GM21526 (cell line): ENCODE data around the gene CTTNBP2.
"Not testable (repeated sequence)": the region's sequence is repeated elsewhere in the genome, so short reads cannot be mapped to it uniquely, and the experiment has no call there.

Experiments used
- ATAC-seq: cut with Tn5 transposase; IDR thresholded peaks from one replicate; pipeline ENCODE4 v1.9.1; 2021; ENCODE audit warnings: moderate library complexity; ENCODE audit not compliant: unreplicated experiment, low FRiP score

Gene CTTNBP2

DNA sequence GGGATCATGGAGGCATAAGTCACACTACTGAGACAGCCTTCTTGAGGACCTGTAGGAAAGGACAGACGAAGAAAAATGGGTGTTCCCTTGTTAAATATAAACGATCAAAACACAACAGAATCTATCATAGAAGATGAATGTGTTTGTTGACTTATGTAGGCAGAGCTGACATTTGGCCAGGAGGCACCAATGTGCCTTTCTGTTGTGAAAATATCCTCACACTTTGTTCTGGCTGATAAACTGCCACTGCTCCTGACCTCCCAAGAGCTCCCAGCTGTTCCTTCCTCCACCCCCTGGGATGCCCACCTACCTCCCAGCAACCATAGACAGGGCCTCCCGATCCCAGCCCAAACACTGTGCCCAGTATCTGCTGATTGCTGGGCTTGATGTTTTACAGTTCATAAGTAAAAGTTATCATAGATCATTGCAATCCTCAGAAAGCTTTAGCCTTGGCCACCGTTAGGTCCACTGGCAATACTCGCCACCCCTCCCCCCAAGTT, 116.6 kb downstream of the CTTNBP2 start:
- ATAC-seq = no peak

DNA sequence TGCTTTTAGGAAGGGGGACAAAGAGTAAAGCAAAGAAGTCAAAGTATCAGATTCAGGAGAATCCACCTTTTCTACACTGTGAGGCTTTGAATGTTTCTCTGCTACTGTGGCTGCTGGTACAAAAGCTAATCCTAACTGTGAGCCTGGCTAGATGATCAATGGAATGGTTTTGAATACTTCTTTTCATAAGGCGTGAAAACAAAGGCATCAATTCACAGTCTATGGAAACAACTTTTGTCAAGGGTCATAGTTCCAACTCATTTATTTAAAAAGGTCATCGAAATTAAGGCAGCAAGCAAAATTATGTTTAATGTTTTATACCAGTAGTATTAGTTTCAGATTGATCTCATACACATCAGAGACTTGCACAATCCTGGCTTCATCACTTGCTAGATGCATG, 118.1 kb downstream of the CTTNBP2 start:
- ATAC-seq = no peak

DNA sequence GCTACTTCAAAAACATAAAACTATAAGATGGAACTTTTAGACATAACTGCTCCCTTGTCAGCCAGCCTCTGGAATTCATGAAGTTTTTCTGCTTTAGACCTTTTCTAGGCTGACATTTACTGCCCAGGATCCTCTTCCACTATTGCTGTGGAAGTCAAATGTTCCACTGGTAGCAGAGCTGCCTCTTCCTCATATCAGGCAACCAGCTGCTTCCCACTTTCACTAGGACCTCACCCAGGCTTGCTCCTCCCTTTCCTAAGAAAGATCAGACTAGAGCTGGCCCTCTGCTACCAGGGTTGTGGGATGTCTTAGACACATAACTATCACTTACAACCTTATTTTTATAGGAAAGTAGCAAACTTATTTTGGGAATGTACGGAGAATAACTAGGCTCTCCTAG, 121.5 kb downstream of the CTTNBP2 start:
- ATAC-seq = no peak

DNA sequence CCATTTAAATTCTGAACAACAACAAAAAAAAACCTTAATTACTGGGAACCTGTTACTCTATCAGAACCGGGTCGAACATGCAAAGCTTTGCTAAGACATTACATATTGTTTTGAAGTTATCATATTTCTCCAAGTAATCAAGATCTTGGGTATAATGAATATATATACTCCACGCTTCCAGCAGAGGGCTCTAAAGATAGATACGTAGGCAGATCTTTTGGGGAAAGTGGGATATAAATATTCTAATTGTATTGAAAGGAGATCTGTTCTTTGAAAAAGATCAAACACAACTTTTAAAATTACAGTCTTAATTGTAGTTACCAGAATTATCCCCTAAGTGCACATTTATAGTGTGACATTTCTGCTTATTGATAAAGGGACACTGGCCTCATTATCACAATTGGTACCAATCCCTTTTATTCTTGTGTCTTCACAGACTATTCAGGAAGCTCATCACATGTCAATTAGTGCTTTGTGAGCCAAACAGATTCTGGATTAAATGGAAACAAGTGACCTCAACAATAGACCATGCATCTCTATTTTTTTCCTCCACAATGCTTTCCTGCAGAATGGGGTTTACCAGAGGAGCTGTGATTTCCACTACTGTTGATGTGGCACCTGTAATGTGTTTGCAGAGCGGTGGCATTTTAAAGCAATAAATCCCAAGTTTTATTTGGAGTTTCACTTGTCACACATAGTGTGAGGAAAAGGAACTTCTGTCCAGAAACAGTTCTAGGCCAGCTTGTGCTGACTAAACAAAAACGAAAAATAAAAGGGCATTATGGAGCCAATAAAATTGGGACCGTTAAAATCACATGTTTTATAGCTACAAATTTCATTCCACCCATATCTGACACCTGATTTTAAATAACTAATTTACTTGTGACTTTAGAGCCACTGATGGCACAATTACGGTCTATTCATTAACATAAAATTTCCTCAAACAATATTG, 122.4 kb downstream of the CTTNBP2 start:
- no peak for ATAC-seq

DNA sequence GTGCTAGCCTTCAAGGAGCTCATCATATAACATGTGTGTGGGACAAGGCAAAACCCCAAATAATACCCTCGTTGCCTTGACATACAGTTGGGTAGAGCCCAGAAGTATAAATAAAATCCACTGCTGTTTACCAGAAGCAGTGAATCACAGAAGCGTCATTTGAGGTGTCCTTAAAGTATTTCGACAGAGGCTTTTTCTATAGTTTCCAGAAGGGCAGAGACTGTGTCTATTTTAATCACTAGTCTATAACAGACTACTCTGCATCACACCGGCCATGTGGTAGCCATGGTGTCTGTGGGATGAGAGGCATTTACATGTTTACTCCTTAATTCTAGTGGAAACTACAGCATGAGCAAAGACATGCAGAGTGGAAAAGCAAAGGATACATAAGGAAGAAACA, 131.3 kb downstream of the CTTNBP2 start:
- ATAC-seq = no peak

DNA sequence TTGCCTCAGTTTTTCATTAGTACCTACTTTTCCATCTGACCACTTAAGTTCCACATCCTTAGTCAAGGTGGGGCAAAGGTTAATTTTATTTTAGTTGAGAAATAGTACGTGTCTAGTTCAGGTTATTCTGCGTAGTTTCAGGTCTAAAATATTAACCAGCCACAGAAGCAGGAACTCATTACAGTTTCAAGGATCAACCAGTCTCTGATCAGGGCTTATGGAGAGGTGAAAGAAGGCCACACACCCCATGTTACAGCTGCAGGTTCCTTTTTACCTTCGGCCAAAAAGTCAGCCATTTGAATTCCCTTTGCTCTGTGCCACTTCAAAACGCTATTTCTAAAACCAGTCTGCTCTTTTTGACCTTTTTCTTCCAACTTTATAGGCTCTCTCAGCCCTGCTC, 134.2 kb downstream of the CTTNBP2 start:
- ATAC-seq = no peak

DNA sequence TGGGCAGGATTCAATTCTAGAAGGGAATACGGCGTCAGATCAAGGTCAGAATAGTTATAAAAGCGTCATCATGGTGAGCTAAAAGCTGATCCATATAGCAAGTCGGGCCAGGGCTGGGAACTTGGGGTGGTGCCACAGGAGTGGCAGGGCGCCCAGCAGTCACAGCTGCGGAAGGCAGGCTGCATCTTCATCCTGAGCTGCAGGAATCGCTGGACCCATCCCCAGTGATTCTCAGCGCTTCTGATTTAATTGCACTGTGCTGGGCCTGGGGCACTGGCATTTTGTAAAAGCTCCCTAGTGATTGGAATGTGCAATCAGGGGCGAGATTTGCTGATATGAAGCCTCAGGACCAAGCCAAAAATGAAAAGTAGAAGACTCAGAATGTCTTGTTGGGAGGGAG, 135.3 kb downstream of the CTTNBP2 start:
- no peak for ATAC-seq

DNA sequence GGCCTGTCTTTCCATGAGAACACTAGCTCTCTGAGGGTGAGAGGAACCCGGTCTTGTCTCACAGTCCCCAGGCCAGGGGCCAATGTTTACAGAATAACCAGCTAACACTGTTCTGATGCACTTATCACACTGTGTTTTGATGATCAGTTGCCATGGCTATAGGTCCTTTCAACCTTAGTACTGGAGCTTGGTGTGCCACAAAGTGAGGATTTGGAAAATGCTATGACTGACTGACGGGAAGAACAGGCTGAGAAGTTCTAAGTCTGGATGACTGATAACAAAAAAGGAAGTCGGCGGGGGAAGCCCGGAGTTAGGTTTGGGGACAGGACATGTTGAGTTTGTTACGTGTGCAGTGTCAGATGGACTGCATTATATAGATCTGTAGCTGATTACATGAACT, 141.8 kb downstream of the CTTNBP2 start:
- ATAC-seq = peak; percentile 94

DNA sequence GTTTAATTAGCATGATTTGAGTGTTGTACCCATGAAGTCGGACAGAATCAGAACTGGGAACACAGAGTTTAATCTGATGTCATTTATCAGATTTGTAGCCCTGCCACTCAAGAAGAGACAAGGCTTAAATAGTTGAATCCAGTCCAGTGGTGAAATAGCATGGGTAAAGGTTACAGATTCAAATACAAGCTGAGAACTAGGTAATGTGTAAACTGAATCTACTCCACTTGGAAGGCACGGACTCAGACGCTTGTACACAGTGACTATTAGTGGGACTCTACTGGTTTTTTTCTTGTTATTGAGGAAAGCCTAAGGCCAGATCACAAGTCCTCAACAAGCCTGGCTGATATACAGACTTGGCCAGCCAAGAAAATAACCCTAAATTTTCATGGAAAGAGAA, 142.9 kb downstream of the CTTNBP2 start:
- ATAC-seq = no peak

DNA sequence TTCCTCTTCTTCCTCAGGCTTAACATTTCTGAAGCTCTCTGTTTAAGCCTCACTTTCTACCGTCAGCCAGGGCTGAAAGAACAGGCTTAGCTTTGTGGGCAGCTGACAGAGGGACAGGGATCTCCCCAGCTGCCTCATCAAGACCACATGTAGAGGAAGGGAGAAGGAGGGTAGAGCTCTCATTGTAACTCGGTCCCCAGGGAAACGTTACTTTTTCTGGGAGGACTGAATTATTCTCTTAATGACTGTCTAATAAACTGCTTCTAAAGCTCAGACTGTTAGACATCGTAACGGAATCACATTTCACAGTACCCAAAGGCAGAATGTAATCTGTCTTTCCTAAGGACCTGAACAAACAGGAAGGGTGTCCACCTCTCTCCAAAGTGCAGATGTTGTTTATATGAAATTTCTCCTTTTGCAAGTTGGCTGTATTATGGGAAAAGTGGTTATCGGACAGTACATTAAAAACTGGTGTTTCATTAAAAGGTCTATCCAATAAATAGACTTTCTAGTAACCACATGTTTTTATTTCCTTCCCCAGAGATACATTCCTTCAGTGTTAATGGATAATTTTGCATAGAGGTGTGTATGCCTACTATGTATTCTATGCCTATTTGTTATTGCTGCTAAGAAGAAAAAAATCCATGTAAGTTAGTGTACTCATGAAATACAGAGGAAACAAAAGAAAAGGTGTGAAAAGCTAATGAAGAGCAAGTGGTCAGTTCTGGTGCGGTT, 144.2 kb downstream of the CTTNBP2 start:
- no peak for ATAC-seq

DNA sequence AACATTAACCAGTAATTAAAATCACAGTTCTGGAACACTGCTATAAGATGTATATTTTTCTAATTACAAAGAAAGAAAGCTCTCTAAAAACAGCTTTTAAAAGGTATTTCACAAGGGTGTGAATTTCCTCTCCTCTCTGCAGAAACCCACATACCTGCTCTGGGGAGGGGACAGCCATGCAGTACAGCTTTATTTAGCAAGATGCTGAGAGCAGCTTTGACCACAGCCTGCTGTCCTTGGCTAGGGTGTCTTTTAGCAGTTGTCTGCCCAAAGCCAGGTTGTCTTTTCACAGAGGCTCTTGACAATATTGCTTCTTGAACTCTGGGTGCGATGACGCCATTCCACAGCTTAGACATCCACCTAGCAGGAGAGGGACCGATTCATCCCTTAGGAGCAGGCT, 148.3 kb downstream of the CTTNBP2 start:
- ATAC-seq = no peak

DNA sequence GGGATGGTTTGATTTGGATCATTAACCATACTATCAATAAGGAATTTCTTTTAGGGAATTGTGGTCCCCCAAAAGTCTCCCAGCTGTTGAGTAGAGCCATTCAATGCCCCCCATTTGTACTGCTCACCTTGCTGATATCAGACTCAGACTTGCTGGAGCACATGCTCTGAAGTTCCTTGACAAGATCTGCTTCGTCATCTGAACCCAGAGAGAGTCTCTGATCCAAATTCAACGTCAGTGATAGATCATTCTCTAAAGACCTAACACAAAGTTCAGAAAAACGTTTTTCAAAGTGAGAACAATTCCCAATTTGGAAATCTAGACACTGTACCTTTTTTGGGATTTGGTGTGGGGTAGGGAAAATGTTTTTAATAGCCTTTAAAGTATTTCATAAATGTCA, 153.9 kb downstream of the CTTNBP2 start:
- ATAC-seq = no peak

DNA sequence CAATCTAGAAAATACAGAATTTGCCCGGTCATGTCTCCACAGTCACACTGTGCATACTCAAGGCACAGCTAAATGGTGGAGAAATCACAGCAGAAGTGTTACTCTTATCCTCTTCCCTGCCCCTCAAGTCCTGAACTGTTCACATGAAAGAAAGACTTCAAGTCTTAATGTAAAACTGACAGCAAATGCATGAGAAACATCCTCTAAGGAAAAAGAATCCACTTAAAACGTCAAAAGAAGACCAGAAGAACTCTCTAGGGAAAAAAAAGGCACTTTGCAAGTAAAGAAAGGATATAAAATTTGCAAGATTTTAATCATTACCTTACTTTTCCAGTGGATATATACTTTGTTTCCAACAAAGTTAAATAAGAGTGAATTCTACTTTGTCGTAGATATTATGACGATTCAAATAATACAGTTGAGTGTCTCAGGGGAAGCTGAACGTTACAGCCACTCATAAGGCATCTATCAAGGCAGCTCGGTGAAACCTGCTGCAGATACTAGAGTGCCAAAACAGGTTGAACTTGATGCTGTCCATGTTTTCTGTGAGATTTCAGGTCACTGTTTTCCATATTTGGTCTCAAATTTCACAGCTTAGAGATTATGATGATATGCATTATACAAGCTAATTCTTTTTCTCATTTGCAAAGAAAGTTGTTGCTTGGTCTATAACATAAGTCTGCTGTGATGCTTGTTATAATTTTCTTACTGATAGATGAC, 155.0 kb downstream of the CTTNBP2 start:
- no peak for ATAC-seq

DNA sequence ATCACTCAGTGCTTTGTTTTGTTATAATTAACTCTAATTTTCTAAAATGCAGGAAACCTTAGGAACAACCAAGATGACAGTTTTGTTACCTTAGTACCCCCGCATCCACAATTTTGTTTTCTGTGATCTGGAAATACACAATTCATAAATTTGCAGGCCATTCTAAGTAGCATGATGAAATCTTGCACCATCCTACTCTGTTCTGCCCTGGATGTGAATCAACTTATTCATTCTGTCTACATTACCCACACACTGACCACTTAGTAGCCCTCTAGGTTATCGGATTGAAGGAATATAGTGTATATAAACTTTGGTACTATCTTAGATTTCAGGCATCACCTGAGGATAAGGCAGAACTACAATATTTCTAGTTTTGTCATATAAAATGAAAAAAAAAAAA, 155.9 kb downstream of the CTTNBP2 start:
- ATAC-seq = no peak

DNA sequence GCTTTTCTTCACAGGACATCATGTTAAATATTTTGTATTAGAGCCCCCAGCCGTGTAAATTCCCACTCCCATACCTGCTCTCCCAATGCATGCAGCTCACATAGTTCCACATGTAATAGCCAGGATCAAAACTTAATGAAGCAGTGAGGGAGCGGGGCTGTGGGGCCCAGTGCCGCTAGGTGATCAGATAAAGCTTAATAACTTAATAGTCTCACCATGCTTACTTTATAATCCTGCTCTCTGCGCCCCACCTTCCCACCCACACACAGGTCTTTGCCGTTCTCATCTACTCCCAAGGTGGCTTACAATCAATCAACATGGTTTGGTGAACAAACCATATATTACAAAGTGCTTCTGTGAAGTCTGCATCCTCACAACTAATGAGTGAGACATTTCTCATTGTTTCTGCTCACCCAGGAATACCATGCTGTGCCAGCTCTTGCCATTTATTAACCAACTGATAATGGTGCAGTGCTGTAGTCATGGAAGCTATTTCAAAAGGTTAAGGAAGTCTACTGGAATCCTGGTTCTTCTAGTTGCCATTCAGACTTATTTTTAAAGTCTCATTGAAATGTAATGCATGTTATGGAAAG, 156.4 kb downstream of the CTTNBP2 start:
- ATAC-seq = no peak

DNA sequence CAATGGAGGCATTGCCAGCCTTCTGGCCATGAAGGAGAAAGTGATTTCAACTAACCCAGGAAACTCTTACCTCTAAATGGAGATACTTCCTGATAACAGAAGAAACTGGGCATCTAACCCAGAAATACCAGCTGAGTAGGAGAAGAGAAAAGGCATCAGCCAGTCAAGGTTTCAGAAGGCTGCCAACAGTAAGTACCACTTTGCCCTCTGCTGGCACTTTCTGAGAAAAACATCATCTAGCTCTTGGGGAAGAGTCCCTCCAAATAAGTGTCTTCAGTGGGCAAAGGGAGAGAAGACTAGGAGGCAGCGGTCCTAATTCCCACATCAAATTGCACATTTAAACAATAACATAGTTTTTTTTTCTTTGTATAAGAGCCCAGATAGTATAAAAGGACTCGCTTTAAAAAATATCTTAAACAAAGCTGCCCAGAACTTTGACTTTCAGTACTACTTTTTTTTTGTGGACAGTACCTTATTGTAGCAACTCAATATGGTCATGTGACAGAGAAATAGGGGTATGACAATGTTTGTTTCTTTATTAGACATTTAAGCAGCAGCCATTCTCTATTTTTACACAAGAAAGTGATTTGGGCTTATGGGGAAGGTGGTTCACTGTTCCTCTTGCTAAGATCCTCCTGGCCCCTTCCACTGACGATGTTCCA, 157.3 kb downstream of the CTTNBP2 start:
- ATAC-seq = peak; percentile 93

DNA sequence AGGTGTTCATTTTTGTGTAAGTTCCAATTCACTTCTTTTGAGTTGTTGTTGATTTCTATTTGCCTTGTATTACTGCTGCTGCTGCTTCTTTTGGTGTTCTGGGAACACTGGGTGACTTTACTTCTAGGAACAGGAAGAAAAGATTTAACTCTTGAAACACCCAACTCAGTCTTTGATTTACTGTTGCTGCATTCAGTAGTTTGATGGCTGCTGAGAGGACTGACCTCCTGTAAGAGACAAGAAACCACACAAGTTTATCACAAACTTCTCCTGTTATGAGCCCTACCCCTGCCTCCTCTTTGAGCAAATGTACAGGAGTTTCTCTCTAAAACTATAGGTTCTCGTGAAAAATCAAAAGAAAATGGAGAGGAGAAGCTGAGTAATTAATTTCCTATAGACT, 161.7 kb downstream of the CTTNBP2 start:
- ATAC-seq = no peak

DNA sequence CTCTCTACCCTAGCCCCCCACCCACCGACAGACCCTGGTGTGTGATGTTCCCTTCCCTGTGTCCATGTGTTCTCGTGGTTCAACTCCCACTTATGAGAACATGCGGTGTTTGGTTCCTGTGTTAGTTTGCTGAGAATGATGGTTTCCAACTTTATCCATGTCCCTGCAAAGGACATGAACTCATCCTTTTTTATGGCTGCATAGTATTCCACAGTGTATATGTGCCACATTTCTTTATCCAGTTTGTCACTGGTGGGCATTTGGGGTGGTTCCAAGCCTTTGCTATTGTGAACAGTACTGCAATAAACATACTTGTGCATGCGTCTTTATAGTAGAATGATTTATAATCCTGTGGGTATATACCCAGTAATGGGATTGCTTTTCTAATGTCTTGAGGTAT, 165.1 kb downstream of the CTTNBP2 start:
- ATAC-seq = not testable (repeated sequence)

DNA sequence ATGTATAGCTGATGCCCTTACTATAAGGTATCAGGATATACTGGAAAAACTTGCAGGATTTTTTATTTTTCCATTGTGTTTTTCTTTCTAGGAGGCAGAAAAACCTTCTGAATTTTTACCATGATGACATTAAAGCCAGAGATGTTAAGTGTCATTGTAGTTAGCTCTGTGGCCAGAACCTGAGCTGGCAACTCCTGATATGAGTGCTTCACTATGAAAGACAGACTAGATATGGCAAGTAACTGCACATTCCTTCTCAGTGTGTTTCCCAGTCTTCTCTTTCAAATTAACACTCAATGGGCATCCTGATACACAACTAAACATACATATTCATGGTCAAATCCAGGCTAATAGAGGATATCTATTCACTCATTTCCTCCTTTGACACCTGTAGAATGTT, 166.2 kb downstream of the CTTNBP2 start:
- ATAC-seq = no peak

DNA sequence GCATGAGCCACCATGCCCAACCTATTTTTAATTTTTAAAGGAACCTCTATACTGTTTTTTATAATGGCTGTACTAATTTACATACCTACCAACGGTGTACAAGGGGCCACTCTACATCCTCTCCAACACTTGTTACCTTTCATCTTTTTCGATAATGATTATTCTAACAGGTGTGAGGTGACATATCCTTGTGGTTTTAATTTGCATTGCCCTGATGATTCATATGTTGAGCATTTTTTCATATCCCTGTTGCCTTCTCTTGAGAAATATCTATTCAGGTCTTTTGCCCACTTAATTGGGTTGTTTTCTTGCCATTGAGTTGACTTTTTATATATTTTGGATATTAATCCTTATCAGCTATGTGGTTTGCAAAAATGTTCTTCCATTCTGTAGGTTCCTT, 167.0 kb downstream of the CTTNBP2 start:
- no peak for ATAC-seq
